PFSK-1 (cell line): Measurements from ENCODE around the gene TMX3.

Source experiments
- FOXP2 ChIP-seq: optimal IDR thresholded peaks from 2 replicates; pipeline ENCODE3; 2011; ENCODE audit warnings: borderline replicate concordance, control low read depth, inconsistent platforms; ENCODE audit not compliant: insufficient read depth; ENCODE audit errors: extremely low read length, extremely low read depth
- POLR2AphosphoS5 ChIP-seq: IDR thresholded peaks from 2 replicates; pipeline ENCODE4 v1.6.1; 2012; ENCODE audit warnings: low read depth, mild to moderate bottlenecking, control low read depth, low read length, moderate library complexity
- SIN3A ChIP-seq: IDR thresholded peaks from 2 replicates; pipeline ENCODE4 v1.6.1; 2012; ENCODE audit warnings: mild to moderate bottlenecking, low read length, moderate library complexity, borderline replicate concordance; ENCODE audit not compliant: insufficient read depth
- TAF1 ChIP-seq: IDR thresholded peaks from 2 replicates; pipeline ENCODE4 v1.6.1; 2012; ENCODE audit warnings: low read length, control low read depth, borderline replicate concordance; ENCODE audit not compliant: insufficient read depth
- TF ChIP-seq, protein P1 (sequence below), 2 experiments: IDR thresholded peaks; 2 replicates each; pipeline versions ENCODE4 v1.6.1 to v1.8.0; 2011 to 2012; ENCODE audit warnings: low read depth in 2 of 2, low read length in 2 of 2, control low read depth in 1 of 2, inconsistent platforms in 1 of 2, mild to moderate bottlenecking in 1 of 2, moderate library complexity in 1 of 2; ENCODE audit not compliant: insufficient read depth in 1 of 2

DNA sequence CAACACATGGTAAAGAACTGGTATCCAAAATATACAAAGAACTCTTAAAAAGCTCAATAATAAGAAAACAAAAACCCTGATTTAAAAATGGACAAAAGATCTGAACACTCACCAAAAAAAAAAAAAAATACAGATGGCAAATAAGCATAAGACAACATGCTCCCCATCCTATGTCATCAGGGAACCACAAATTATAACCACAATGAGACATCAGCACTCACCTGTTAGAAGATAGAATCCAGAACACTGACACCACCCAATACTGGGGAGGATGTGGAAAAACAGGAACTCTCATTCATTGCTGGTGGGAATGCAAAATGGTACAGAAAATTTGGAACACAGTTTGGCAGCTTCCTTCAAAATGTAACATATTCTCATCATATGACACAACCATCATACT, 66.7 kb downstream of the TMX3 start:
- TF ChIP-seq POLR2AphosphoS5: no peak
- TF ChIP-seq, protein P1, sequence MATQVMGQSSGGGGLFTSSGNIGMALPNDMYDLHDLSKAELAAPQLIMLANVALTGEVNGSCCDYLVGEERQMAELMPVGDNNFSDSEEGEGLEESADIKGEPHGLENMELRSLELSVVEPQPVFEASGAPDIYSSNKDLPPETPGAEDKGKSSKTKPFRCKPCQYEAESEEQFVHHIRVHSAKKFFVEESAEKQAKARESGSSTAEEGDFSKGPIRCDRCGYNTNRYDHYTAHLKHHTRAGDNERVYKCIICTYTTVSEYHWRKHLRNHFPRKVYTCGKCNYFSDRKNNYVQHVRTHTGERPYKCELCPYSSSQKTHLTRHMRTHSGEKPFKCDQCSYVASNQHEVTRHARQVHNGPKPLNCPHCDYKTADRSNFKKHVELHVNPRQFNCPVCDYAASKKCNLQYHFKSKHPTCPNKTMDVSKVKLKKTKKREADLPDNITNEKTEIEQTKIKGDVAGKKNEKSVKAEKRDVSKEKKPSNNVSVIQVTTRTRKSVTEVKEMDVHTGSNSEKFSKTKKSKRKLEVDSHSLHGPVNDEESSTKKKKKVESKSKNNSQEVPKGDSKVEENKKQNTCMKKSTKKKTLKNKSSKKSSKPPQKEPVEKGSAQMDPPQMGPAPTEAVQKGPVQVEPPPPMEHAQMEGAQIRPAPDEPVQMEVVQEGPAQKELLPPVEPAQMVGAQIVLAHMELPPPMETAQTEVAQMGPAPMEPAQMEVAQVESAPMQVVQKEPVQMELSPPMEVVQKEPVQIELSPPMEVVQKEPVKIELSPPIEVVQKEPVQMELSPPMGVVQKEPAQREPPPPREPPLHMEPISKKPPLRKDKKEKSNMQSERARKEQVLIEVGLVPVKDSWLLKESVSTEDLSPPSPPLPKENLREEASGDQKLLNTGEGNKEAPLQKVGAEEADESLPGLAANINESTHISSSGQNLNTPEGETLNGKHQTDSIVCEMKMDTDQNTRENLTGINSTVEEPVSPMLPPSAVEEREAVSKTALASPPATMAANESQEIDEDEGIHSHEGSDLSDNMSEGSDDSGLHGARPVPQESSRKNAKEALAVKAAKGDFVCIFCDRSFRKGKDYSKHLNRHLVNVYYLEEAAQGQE (IDR thresholded peaks at IDR 0.05; ENCODE audit: insufficient read depth in 1 of 2, low read depth in 2 of 2, low read length in 2 of 2): no peak
- TF ChIP-seq TAF1: no peak
- no peak for TF ChIP-seq SIN3A
- no peak for TF ChIP-seq FOXP2
